Pancreas (tissue), 10 donors: ENCODE results near the gene PFN4. TPM values are rescaled to one million over a fixed set of nuclear protein-coding genes. Genes with fewer than 3 reads are reported as not detected.

Source experiments
- ATAC-seq, 4 donors: fragments of 200-7000 bp; cut with Tn5 transposase; one replicate each; pipeline versions ENCODE4 v1.8.0 to v1.9.1; 2020; ENCODE audit warnings: mild to moderate bottlenecking in 4 of 4, moderate library complexity in 4 of 4
- DNase-seq, 6 donors: peaks; one replicate each; pipeline ENCODE4 v3.0.0-alpha.2; 2020
- FAIRE-seq: peaks from 2 replicates; lab custom pipeline; 2012; peaks lifted over from hg19 to GRCh38; lab: Jason Lieb, UNC
- H3K27ac ChIP-seq, 4 donors: fragments of 200-600 bp; sonication (generic); 1 replicate in 3 of 4; 2 replicates in 1 of 4; pipeline versions ENCODE4 v1.5.0 to v1.8.0; 2020
- H3K27me3 ChIP-seq, 4 donors: fragments of 200-600 bp; one replicate each; pipeline ENCODE4 v1.8.0; 2021
- H3K36me3 ChIP-seq, 3 donors: fragments of 200-600 bp; sonication (generic) in 1 of 3; one replicate each; pipeline versions ENCODE4 v1.5.0 to v1.8.0; 2020 to 2021
- H3K4me1 ChIP-seq, 3 donors: fragments of 200-600 bp; one replicate each; pipeline ENCODE4 v1.8.0; 2021
- H3K4me3 ChIP-seq, 4 donors: fragments of 200-600 bp; sonication (generic) in 2 of 4; one replicate each; pipeline versions ENCODE4 v1.5.0 to v1.8.0; 2020 to 2021
- H3K9me3 ChIP-seq, 4 donors: fragments of 200-600 bp; one replicate each; pipeline ENCODE4 v1.8.0; 2021
- WGBS, 2 donors: extraction: QIAGEN DNeasy Blood & Tissue Kit; methylation state at CpG; one replicate each; pipeline ENCODE4 v1.1.7; 2013; 5-methylcytosine and 5-hydroxymethylcytosine counted together
- intact Hi-C, 3 donors: fragments of 100-400 bp; cut with DNase I; formaldehyde crosslinking; loops; one replicate each; pipeline versions ENCODE4 v1.11.1 to v1.14.2; 2022
- polyA plus RNA-seq, 2 donors: library from polyadenylated mRNA; stranded (reverse); fragments of 200-250 nt; gene quantifications; one replicate each; pipeline ENCODE4 v1.2.3, GENCODE V29; 2013
- total RNA-seq, 6 donors: library from RNA; stranded (reverse); fragmentation: NEBNext Ultra II Directional in 4 of 6; extraction: Animal tissue kit (Norgen Biotek cat#: 25700) in 4 of 6; gene quantifications; one replicate each; pipeline versions ENCODE4 v1.2.1 to v1.2.4, GENCODE V29; 2021 to 2023
- TF ChIP-seq, protein P1 (sequence below), 4 donors: fragments of 200-600 bp; sonication (generic) in 3 of 4; IDR thresholded peaks; one replicate each; pipeline versions ENCODE4 v1.5.0 to v1.8.0; 2021; ENCODE audit warnings: antibody characterized with exemption in 4 of 4
- donor health status: healthy with polysubstance abuse.
- donor health status: DM: no; HTN: no; CAD: no; lungs with moderate emphysema.
- donor health status: DM: no; HTN: no; CAD: no.
- donor health status: control.
- donor health status: control.
- donor health status: Bipolar disorder and iron deficiency.
- donor health status: DM: yes; HTN: yes; CAD: no.
- donor health status: DM: no; HTN: no; CAD: no.
- donor health status: DM: no; HTN: no; CAD: no.
- donor health status: DM: yes; HTN: yes; CAD: no.

Gene PFN4
- total and polyA plus RNA-seq, 8 donors: 0.16 to 0.63 (median 0.41) TPM

DNA sequence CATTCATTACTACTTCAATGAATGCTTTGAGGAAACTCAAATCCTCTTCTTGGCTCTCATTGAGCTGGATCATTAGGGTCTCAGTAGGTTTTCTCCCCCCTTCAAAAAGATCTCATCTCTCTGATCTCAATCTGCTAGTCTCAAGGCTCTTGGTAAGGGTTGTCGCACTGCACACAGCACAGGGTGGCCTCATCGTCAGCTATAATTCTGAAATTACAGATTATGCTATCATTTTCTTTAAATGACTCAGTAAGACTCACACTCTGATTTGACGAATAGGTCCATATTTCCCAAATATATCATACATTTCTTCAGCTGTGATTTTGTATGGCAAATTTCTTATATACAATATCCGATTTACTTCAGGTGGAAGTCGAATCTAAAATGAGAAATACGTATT is 49.3 kb downstream of the PFN4 start:
- WGBS, 2 donors: 86 to 91% methylated on average over 6 of the region's 6 CpGs
- peaks cover 0 to 21% (median 0%) of the 10 kb centered on the region in 3 donors for H3K36me3 ChIP-seq
- DNase-seq: no peak

DNA sequence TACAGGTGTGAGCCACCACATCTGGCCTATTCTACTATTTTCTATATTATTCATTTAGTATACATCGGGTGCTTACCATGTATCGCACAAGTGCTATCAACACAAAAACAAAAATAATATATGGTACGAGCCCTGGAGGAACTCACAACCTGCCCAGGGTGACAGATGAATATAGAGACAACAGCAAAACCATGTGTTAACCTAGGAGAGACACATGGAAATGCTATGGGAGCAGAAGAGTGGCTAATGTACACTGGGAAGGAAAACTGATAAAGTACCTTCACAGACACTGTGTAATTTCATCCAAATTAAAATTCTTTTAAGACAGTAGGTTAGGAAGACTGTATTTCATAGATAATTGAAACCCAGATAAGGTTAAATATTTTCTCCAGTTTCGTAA is 50.9 kb downstream of the PFN4 start:
- ATAC-seq (no peak), DNase-seq (no peak), FAIRE-seq (no peak)
- H3K4me3 ChIP-seq: no peak overlapping the region
- intact Hi-C loops: no loop called here
- H3K27me3 ChIP-seq: no peaks in the 10 kb centered on the region
- H3K27ac ChIP-seq: no peak overlapping the region
- no peaks in the 10 kb centered on the region for H3K9me3 ChIP-seq
- WGBS, 2 donors: 90 to 94% methylated on average over 4 of the region's 4 CpGs
- peaks cover 0 to 12% (median 0%) of the 10 kb centered on the region in 3 donors for H3K4me1 ChIP-seq
- TF ChIP-seq, protein P1, sequence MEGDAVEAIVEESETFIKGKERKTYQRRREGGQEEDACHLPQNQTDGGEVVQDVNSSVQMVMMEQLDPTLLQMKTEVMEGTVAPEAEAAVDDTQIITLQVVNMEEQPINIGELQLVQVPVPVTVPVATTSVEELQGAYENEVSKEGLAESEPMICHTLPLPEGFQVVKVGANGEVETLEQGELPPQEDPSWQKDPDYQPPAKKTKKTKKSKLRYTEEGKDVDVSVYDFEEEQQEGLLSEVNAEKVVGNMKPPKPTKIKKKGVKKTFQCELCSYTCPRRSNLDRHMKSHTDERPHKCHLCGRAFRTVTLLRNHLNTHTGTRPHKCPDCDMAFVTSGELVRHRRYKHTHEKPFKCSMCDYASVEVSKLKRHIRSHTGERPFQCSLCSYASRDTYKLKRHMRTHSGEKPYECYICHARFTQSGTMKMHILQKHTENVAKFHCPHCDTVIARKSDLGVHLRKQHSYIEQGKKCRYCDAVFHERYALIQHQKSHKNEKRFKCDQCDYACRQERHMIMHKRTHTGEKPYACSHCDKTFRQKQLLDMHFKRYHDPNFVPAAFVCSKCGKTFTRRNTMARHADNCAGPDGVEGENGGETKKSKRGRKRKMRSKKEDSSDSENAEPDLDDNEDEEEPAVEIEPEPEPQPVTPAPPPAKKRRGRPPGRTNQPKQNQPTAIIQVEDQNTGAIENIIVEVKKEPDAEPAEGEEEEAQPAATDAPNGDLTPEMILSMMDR (IDR thresholded peaks at IDR 0.05): no peak
- peaks cover 0 to 35% (median 0%) of the 10 kb centered on the region in 3 donors for H3K36me3 ChIP-seq

More for the DNA sequence above, 49.3 kb downstream of the PFN4 start:
- FAIRE-seq (no peak), ATAC-seq (no peak)
- H3K9me3 ChIP-seq: no peaks in the 10 kb centered on the region
- no peak overlapping the region for H3K4me3 ChIP-seq
- TF ChIP-seq, protein P1 (IDR thresholded peaks at IDR 0.05): no peak
- H3K27ac ChIP-seq: no peak overlapping the region
- intact Hi-C loops: no loop called here
- peaks cover 0 to 17% (median 0%) of the 10 kb centered on the region in 3 donors for H3K4me1 ChIP-seq
- H3K27me3 ChIP-seq: no peaks in the 10 kb centered on the region

DNA sequence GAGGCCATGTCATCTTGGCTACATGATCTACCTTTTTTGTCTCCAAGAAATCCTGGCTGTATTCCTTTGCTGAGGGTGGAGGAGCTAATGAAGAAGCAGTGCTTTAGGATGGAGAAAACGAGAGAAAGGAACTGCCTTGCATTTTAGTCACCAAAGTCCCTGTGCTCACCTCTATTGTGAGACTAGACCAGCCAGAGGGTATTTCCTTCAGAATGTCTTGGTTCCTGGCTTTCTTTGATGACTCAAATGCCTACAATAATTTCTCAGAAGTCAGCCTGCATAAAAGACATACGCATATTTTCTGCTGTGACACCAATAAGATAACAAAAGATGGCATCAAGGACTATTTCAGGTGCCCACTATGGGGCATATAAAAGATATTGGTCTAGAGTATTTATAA is 57.8 kb downstream of the PFN4 start:
- no peak for FAIRE-seq
- 67 to 76% methylated on average over 2 of the region's 2 CpGs for WGBS, 2 donors
- ATAC-seq: no peak
- DNase-seq: no peak
- no peaks in the 10 kb centered on the region for H3K4me1 ChIP-seq
- H3K27ac ChIP-seq: no peak overlapping the region
- no peaks in the 10 kb centered on the region for H3K27me3 ChIP-seq
- TF ChIP-seq, protein P1 (IDR thresholded peaks at IDR 0.05): no peak
- H3K9me3 ChIP-seq: no peaks in the 10 kb centered on the region
- intact Hi-C loops: no loop called here
- peaks cover 0 to 23% (median 0%) of the 10 kb centered on the region in 3 donors for H3K36me3 ChIP-seq
- H3K4me3 ChIP-seq: no peak overlapping the region

Other genes with a start within 250 kb of the PFN4 start
- 10 to 100 TPM in 2 of 6 donors, 1 to 10 TPM in 4; 7.4 to 15.6 (median 9.9) TPM for gene ATAD2B, start 196.2 kb downstream of the PFN4 start, total RNA-seq
- gene ATAD2B, start 196.2 kb downstream of the PFN4 start, polyA plus RNA-seq: 1 to 10 TPM; 4.1 to 4.4 TPM
- 1 to 10 TPM; 3.4 to 9.0 (median 5.2) TPM for gene UBXN2A, start 182.9 kb downstream of the PFN4 start, total RNA-seq
- 1 to 10 TPM; 2.4 to 4.9 TPM for gene UBXN2A, start 182.9 kb downstream of the PFN4 start, polyA plus RNA-seq
- gene MFSD2B, start 113.2 kb downstream of the PFN4 start, total RNA-seq: under 1 TPM in 2 of 6 donors, not detected in 4; 0.12 to 0.47 TPM
- under 1 TPM in 1 of 2 donors, not detected in 1; 0.07 TPM for gene MFSD2B, start 113.2 kb downstream of the PFN4 start, polyA plus RNA-seq
- 1 to 10 TPM; 2.2 to 8.5 (median 3.1) TPM for gene WDCP, start 75.9 kb downstream of the PFN4 start, total RNA-seq
- gene WDCP, start 75.9 kb downstream of the PFN4 start, polyA plus RNA-seq: 1 to 10 TPM in 1 of 2 donors, under 1 TPM in 1; 0.84 to 1.7 TPM
- gene FKBP1B, start 73.6 kb downstream of the PFN4 start, total RNA-seq: 1 to 10 TPM; 2.6 to 8.1 (median 4.4) TPM
- gene FKBP1B, start 73.6 kb downstream of the PFN4 start, polyA plus RNA-seq: 10 to 100 TPM in 1 of 2 donors, 1 to 10 TPM in 1; 9.9 to 25.6 TPM
- 10 to 100 TPM; 16.7 to 35.7 (median 29.2) TPM for gene SF3B6, start 47.0 kb downstream of the PFN4 start, total RNA-seq
- gene SF3B6, start 47.0 kb downstream of the PFN4 start, polyA plus RNA-seq: 10 to 100 TPM; 35.6 to 65.4 TPM
- gene TP53I3, start 38.5 kb downstream of the PFN4 start, total RNA-seq: 10 to 100 TPM; 17.0 to 30.2 (median 21.6) TPM
- 10 to 100 TPM; 39.8 to 43.0 TPM for gene TP53I3, start 38.5 kb downstream of the PFN4 start, polyA plus RNA-seq
- gene FAM228B, start 135 bp upstream of the PFN4 start, total RNA-seq: 10 to 100 TPM in 1 of 6 donors, 1 to 10 TPM in 5; 5.8 to 13.8 (median 8.2) TPM
- gene FAM228B, start 135 bp upstream of the PFN4 start, polyA plus RNA-seq: 10 to 100 TPM; 16.2 to 31.4 TPM
- gene FAM228A, start 51.7 kb upstream of the PFN4 start, total RNA-seq: under 1 TPM in 5 of 6 donors, not detected in 1; 0.19 to 0.47 (median 0.32) TPM
- gene FAM228A, start 51.7 kb upstream of the PFN4 start, polyA plus RNA-seq: under 1 TPM; 0.34 to 0.56 TPM
- gene ITSN2, start 237.2 kb upstream of the PFN4 start, total RNA-seq: 10 to 100 TPM; 23.8 to 42.0 (median 33.8) TPM
- gene ITSN2, start 237.2 kb upstream of the PFN4 start, polyA plus RNA-seq: 10 to 100 TPM; 28.9 to 31.4 TPM